CD4-positive, alpha-beta T cell (primary cell): Measurements from ENCODE around the gene SLC41A3. TPM values are rescaled to one million over a fixed set of nuclear protein-coding genes. Genes with fewer than 3 reads are reported as not detected.

Experiments
- ATAC-seq: fragments of 200-7000 bp; cut with Tn5 transposase; one replicate; pipeline ENCODE4 v1.10.0; 2022; ENCODE audit warnings: mild to moderate bottlenecking; ENCODE audit not compliant: poor library complexity
- CTCF ChIA-PET: fragments of 350-600 bp; sonication (Branson Sonifier 250); formaldehyde crosslinking; loops from one replicate; lab custom pipeline; 2021; ENCODE audit warnings: antibody characterized with exemption, inconsistent platforms; lab: Charles Lee
- POLR2A ChIA-PET: fragments of 350-600 bp; sonication (Branson Sonifier 250); formaldehyde crosslinking; loops from one replicate; lab custom pipeline; 2021; ENCODE audit warnings: antibody characterized with exemption, inconsistent platforms; lab: Charles Lee
- DNase-seq, 14 experiments: peaks; one replicate each; pipeline ENCODE4 v3.0.0-alpha.2; 2013 to 2020; ENCODE audit warnings: mixed read lengths in 2 of 14
- H3K27ac ChIP-seq, 2 donors: one replicate each; pipeline versions ENCODE4 v1.5.1 to v1.7.0; 2013; ENCODE audit warnings: low read length in 2 of 2, low read depth in 1 of 2, mild to moderate bottlenecking in 1 of 2
- H3K27me3 ChIP-seq, 2 experiments: 1 replicate in 1 of 2; 2 replicates in 1 of 2; pipeline versions ENCODE4 v1.6.1 to v1.7.0; 2013; ENCODE audit warnings: low read length in 2 of 2, control low read depth in 1 of 2, mild to moderate bottlenecking in 1 of 2, moderate library complexity in 1 of 2; ENCODE audit not compliant: insufficient read depth in 2 of 2, control insufficient read depth in 1 of 2
- H3K36me3 ChIP-seq: one replicate; pipeline ENCODE4 v1.6.1; 2013; ENCODE audit warnings: low read length, control low read depth; ENCODE audit not compliant: insufficient read depth
- H3K4me1 ChIP-seq: one replicate; pipeline ENCODE4 v1.6.1; 2013; ENCODE audit warnings: low read length, control low read depth; ENCODE audit not compliant: insufficient read depth
- H3K4me3 ChIP-seq: one replicate; pipeline ENCODE4 v1.5.1; 2013; ENCODE audit warnings: mild to moderate bottlenecking, low read length, moderate library complexity
- H3K9me3 ChIP-seq, 2 experiments: 1 replicate in 1 of 2; 2 replicates in 1 of 2; pipeline versions ENCODE4 v1.6.1 to v1.7.0; 2013; ENCODE audit warnings: low read length in 2 of 2, mild to moderate bottlenecking in 2 of 2, control low read depth in 1 of 2, moderate library complexity in 1 of 2; ENCODE audit not compliant: control insufficient read depth in 1 of 2, insufficient read depth in 1 of 2
- H3K27ac Mint-ChIP-seq: one replicate; pipeline ENCODE4 v1.8.0; 2020; ENCODE audit warnings: mixed read lengths
- H3K27me3 Mint-ChIP-seq: one replicate; pipeline ENCODE4 v1.8.0; 2021; ENCODE audit warnings: mixed read lengths
- H3K36me3 Mint-ChIP-seq: one replicate; pipeline ENCODE4 v1.8.0; 2021; ENCODE audit warnings: low read depth, mixed read lengths
- H3K4me1 Mint-ChIP-seq: one replicate; pipeline ENCODE4 v1.8.0; 2021; ENCODE audit warnings: low read depth, mixed read lengths
- H3K4me3 Mint-ChIP-seq: one replicate; pipeline ENCODE4 v1.8.0; 2020; ENCODE audit warnings: mild to moderate bottlenecking, mixed read lengths
- H3K9me3 Mint-ChIP-seq: one replicate; pipeline ENCODE4 v1.8.0; 2020; ENCODE audit warnings: mixed read lengths
- CTCF ChIP-seq: fragments of 200-600 bp; IDR thresholded peaks from one replicate; pipeline ENCODE4 v1.8.0; 2022; ENCODE audit warnings: antibody characterized with exemption, mild to moderate bottlenecking
- intact Hi-C, 2 experiments: fragments of 100-400 bp; cut with DNase I in 1 of 2; cut with micrococcal nuclease in 1 of 2; formaldehyde crosslinking; loops; one replicate each; pipeline versions ENCODE4 v1.15.1 to v1.9.0; 2023 to 2025; cut with DNase I, micrococcal nuclease
- total RNA-seq, 174 experiments: library from RNA in 2 of 174; stranded (reverse) in 2 of 174; gene quantifications; one replicate each; pipeline ENCODE4 v1.2.3 and lab custom pipeline; 2021 to 2026

Gene SLC41A3
- total RNA-seq, 2 experiments from 2014 or later, result 26.5 to 29.1 TPM

GRCh38 chr3:126102011-126102410 is 18.1 kb upstream of the SLC41A3 start:
- CTCF ChIA-PET, result no interaction called here
- H3K36me3 ChIP-seq, result no peaks in the 10 kb centered on the region
- POLR2A ChIA-PET, result interaction anchor here (1.1 kb wide), 1 partner anchor 111 kb away, joined by 3 read pairs; no protein-coding TSS in a partner anchor
- no peak overlapping the region for H3K4me3 ChIP-seq
- Mint-ChIP-seq H3K27me3 (no peaks in the 10 kb centered on the region), H3K9me3 (no peaks in the 10 kb centered on the region), H3K27ac (no peak overlapping the region), H3K4me3 (no peak overlapping the region), H3K4me1 (no peaks in the 10 kb centered on the region), H3K36me3 (no peaks in the 10 kb centered on the region)
- no peaks in the 10 kb centered on the region for H3K27me3 ChIP-seq
- peaks cover 7 to 9% of the 10 kb centered on the region in 2 experiments for H3K9me3 ChIP-seq
- DNase-seq (no peak), ATAC-seq (no peak)
- no peak overlapping the region for H3K27ac ChIP-seq
- no peak for TF ChIP-seq CTCF
- intact Hi-C loops, result no loop called here
- H3K4me1 ChIP-seq, result no peaks in the 10 kb centered on the region

GRCh38 chr3:126101521-126101982 is 17.6 kb upstream of the SLC41A3 start:
- POLR2A ChIA-PET, result no interaction called here
- Mint-ChIP-seq H3K4me3 (no peak overlapping the region), H3K27ac (no peak overlapping the region), H3K27me3 (no peaks in the 10 kb centered on the region), H3K4me1 (no peaks in the 10 kb centered on the region), H3K9me3 (no peaks in the 10 kb centered on the region), H3K36me3 (no peaks in the 10 kb centered on the region)
- H3K36me3 ChIP-seq, result no peaks in the 10 kb centered on the region
- H3K27ac ChIP-seq, result no peak overlapping the region
- H3K4me1 ChIP-seq, result no peaks in the 10 kb centered on the region
- ATAC-seq, result no peak
- no peak overlapping the region for H3K4me3 ChIP-seq
- TF ChIP-seq CTCF, result no peak
- DNase-seq, result no peak
- peaks cover 9 to 12% of the 10 kb centered on the region in 2 experiments for H3K9me3 ChIP-seq
- intact Hi-C loops, result no loop called here
- H3K27me3 ChIP-seq, result no peaks in the 10 kb centered on the region
- CTCF ChIA-PET, result no interaction called here

GRCh38 chr3:126100634-126101301 is 16.8 kb upstream of the SLC41A3 start:
- Mint-ChIP-seq H3K9me3 (no peaks in the 10 kb centered on the region), H3K27me3 (no peaks in the 10 kb centered on the region), H3K4me1 (no peaks in the 10 kb centered on the region), H3K27ac (no peak overlapping the region), H3K4me3 (no peak overlapping the region), H3K36me3 (no peaks in the 10 kb centered on the region)
- H3K36me3 ChIP-seq, result no peaks in the 10 kb centered on the region
- no peaks in the 10 kb centered on the region for H3K27me3 ChIP-seq
- DNase-seq (no peak), ATAC-seq (no peak)
- H3K9me3 ChIP-seq, result peaks cover 9 to 19% of the 10 kb centered on the region in 2 experiments
- H3K4me1 ChIP-seq, result no peaks in the 10 kb centered on the region
- ChIA-PET CTCF (no interaction called here), POLR2A (no interaction called here)
- H3K4me3 ChIP-seq, result no peak overlapping the region
- intact Hi-C loops, result no loop called here
- no peak overlapping the region for H3K27ac ChIP-seq
- TF ChIP-seq CTCF, result no peak
